Measurements from ENCODE around the gene RBM17. TPM values are rescaled to one million over a fixed set of nuclear protein-coding genes. Genes with fewer than 3 reads are reported as not detected.

Gene RBM17
- total and polyA plus RNA-seq, 2 of the 13 experiments (the other 11 are each of a cell fraction or from before 2014, with no cell fraction given), result 30.7 to 77.5 TPM

DNA sequence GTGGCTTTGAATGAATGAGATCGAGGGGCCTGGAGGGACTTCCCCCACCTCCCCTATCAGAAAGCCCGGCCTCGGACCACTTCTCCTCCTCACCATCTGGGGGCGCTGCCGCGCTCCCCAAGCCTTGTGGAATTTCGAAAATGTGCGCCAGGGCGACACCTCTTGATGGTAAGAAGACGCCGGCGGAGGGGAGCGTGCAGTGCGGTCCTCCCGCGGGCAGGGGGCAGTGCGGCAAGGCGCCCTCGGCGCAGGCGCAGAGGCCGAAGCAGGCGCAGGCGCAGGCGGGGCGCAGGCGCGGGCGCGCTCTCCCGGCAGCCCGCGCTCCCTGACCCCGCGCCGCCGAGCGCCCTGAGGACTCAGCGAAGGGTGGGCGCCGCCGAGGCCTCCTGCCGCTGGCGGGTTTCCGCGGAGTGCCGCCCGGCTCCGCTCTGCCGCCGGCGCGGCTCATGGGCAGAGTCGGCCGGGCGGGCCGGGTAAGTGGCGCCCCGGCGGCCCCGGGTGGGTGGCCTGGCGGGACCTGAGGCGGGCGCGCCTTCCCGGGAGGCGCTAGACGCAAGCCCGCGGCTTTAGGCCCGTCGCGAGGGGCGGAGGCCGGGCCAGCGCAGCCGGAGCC, at the start of gene RBM17 (continued):
- TF ChIP-seq, protein P1, sequence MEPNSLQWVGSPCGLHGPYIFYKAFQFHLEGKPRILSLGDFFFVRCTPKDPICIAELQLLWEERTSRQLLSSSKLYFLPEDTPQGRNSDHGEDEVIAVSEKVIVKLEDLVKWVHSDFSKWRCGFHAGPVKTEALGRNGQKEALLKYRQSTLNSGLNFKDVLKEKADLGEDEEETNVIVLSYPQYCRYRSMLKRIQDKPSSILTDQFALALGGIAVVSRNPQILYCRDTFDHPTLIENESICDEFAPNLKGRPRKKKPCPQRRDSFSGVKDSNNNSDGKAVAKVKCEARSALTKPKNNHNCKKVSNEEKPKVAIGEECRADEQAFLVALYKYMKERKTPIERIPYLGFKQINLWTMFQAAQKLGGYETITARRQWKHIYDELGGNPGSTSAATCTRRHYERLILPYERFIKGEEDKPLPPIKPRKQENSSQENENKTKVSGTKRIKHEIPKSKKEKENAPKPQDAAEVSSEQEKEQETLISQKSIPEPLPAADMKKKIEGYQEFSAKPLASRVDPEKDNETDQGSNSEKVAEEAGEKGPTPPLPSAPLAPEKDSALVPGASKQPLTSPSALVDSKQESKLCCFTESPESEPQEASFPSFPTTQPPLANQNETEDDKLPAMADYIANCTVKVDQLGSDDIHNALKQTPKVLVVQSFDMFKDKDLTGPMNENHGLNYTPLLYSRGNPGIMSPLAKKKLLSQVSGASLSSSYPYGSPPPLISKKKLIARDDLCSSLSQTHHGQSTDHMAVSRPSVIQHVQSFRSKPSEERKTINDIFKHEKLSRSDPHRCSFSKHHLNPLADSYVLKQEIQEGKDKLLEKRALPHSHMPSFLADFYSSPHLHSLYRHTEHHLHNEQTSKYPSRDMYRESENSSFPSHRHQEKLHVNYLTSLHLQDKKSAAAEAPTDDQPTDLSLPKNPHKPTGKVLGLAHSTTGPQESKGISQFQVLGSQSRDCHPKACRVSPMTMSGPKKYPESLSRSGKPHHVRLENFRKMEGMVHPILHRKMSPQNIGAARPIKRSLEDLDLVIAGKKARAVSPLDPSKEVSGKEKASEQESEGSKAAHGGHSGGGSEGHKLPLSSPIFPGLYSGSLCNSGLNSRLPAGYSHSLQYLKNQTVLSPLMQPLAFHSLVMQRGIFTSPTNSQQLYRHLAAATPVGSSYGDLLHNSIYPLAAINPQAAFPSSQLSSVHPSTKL (CRISPR knock-in tag; IDR thresholded peaks at IDR 0.05), result peak; percentile 60
- TF ChIP-seq ZFYVE20 (CRISPR knock-in tag; IDR thresholded peaks at IDR 0.05; ENCODE audit: borderline replicate concordance, low read depth) (no peak), ZFP37 (CRISPR knock-in tag; IDR thresholded peaks at IDR 0.05; ENCODE audit: borderline replicate concordance) (0 out of 2 replicates have a peak, but pooled peaks have one; percentile 47), TAF1 (CRISPR knock-in tag; IDR thresholded peaks at IDR 0.05) (0 out of 2 replicates have a peak, but pooled peaks have one; percentile 17), NFYC (CRISPR knock-in tag; IDR thresholded peaks at IDR 0.05) (no peak), NPAS2 (CRISPR knock-in tag; IDR thresholded peaks at IDR 0.05; ENCODE audit: borderline replicate concordance) (no peak), DMAP1 (CRISPR knock-in tag; IDR thresholded peaks at IDR 0.05) (no peak), NFIB (CRISPR knock-in tag; IDR thresholded peaks at IDR 0.05; ENCODE audit: borderline replicate concordance) (no peak), RELA (CRISPR knock-in tag; IDR thresholded peaks at IDR 0.05) (0 out of 2 replicates have a peak, but pooled peaks have one; percentile 70), YEATS2 (CRISPR knock-in tag; IDR thresholded peaks at IDR 0.05; ENCODE audit: borderline replicate concordance) (peak; percentile 81), SMARCE1 (IDR thresholded peaks at IDR 0.05; ENCODE audit: borderline replicate concordance) (no peak), HNRNPUL1 (IDR thresholded peaks at IDR 0.05; ENCODE audit: low read depth, low read length) (no peak), REPIN1 (CRISPR knock-in tag; IDR thresholded peaks at IDR 0.05; ENCODE audit: borderline replicate concordance, low read depth) (peak; percentile 91; the same call in 1 of the 2 replicates), ZNF101 (CRISPR knock-in tag; IDR thresholded peaks at IDR 0.05; ENCODE audit: borderline replicate concordance, low read depth) (no peak), MXD4 (CRISPR knock-in tag; IDR thresholded peaks at IDR 0.05) (peak; percentile 80), NCOA1 (CRISPR knock-in tag; IDR thresholded peaks at IDR 0.05) (no peak)
- TF ChIP-seq, protein P2, sequence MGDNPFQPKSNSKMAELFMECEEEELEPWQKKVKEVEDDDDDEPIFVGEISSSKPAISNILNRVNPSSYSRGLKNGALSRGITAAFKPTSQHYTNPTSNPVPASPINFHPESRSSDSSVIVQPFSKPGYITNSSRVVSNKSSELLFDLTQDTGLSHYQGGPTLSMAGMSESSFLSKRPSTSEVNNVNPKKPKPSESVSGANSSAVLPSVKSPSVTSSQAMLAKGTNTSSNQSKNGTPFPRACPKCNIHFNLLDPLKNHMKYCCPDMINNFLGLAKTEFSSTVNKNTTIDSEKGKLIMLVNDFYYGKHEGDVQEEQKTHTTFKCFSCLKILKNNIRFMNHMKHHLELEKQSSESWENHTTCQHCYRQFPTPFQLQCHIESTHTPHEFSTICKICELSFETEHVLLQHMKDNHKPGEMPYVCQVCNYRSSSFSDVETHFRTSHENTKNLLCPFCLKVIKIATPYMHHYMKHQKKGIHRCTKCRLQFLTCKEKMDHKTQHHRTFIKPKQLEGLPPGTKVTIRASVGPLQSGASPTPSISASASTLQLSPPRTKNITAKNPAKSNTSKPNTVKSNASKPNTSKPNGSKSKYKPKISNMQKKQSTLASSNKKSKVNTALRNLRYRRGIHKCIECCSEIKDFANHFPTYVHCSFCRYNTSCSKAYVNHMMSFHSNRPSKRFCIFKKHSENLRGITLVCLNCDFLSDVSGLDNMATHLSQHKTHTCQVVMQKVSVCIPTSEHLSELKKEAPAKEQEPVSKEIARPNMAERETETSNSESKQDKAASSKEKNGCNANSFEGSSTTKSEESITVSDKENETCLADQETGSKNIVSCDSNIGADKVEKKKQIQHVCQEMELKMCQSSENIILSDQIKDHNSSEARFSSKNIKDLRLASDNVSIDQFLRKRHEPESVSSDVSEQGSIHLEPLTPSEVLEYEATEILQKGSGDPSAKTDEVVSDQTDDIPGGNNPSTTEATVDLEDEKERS (CRISPR knock-in tag; IDR thresholded peaks at IDR 0.05), result no peak
- TF ChIP-seq, protein P3, sequence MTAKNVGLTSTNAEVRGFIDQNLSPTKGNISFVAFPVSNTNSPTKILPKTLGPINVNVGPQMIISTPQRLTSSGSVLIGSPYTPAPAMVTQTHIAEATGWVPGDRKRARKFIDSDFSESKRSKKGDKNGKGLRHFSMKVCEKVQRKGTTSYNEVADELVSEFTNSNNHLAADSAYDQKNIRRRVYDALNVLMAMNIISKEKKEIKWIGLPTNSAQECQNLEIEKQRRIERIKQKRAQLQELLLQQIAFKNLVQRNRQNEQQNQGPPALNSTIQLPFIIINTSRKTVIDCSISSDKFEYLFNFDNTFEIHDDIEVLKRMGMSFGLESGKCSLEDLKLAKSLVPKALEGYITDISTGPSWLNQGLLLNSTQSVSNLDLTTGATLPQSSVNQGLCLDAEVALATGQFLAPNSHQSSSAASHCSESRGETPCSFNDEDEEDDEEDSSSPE (CRISPR knock-in tag; IDR thresholded peaks at IDR 0.05), result peak; percentile 82
- TF ChIP-seq, protein P4, sequence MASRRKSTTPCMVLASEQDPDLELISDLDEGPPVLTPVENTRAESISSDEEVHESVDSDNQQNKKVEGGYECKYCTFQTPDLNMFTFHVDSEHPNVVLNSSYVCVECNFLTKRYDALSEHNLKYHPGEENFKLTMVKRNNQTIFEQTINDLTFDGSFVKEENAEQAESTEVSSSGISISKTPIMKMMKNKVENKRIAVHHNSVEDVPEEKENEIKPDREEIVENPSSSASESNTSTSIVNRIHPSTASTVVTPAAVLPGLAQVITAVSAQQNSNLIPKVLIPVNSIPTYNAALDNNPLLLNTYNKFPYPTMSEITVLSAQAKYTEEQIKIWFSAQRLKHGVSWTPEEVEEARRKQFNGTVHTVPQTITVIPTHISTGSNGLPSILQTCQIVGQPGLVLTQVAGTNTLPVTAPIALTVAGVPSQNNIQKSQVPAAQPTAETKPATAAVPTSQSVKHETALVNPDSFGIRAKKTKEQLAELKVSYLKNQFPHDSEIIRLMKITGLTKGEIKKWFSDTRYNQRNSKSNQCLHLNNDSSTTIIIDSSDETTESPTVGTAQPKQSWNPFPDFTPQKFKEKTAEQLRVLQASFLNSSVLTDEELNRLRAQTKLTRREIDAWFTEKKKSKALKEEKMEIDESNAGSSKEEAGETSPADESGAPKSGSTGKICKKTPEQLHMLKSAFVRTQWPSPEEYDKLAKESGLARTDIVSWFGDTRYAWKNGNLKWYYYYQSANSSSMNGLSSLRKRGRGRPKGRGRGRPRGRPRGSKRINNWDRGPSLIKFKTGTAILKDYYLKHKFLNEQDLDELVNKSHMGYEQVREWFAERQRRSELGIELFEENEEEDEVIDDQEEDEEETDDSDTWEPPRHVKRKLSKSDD (CRISPR knock-in tag; IDR thresholded peaks at IDR 0.05; ENCODE audit: low read depth), result 0 out of 2 replicates have a peak, but pooled peaks have one; percentile 49

All from HepG2 (cell line).